Effector memory CD8-positive, alpha-beta T cell (primary cell): ENCODE data around the gene TMEM97.
A peak's percentile ranks its signal among the peaks of the same experiment; 100 is the strongest.
"Not testable (repeated sequence)": the region's sequence is repeated elsewhere in the genome, so short reads cannot be mapped to it uniquely, and the experiment has no call there.

Source experiments
- ATAC-seq: fragments of 150-1000 bp; cut with Tn5 transposase; replicated peaks from 2 replicates; pipeline ENCODE4 v1.10.0; 2021; ENCODE audit warnings: mild to moderate bottlenecking, moderate library complexity
- DNase-seq, 3 experiments: peaks; one replicate each; pipeline ENCODE4 v3.0.0; 2021
- H3K27ac Mint-ChIP-seq, 2 donors: one replicate each; pipeline ENCODE4 v1.8.0; 2022; ENCODE audit warnings: mild to moderate bottlenecking in 2 of 2, mixed read lengths in 2 of 2, moderate library complexity in 2 of 2
- H3K27me3 Mint-ChIP-seq, 2 donors: one replicate each; pipeline ENCODE4 v1.8.0; 2022; ENCODE audit warnings: mixed read lengths in 2 of 2
- H3K36me3 Mint-ChIP-seq: one replicate; pipeline ENCODE4 v1.8.0; 2022; ENCODE audit warnings: mild to moderate bottlenecking, moderate library complexity, mixed read lengths; ENCODE audit not compliant: insufficient read depth
- H3K4me1 Mint-ChIP-seq, 2 donors: one replicate each; pipeline ENCODE4 v1.8.0; 2022; ENCODE audit warnings: low read depth in 2 of 2, mixed read lengths in 2 of 2
- H3K4me3 Mint-ChIP-seq, 2 donors: one replicate each; pipeline ENCODE4 v1.8.0; 2022; ENCODE audit warnings: mild to moderate bottlenecking in 2 of 2, mixed read lengths in 2 of 2, moderate library complexity in 2 of 2
- H3K9me3 Mint-ChIP-seq, 2 donors: one replicate each; pipeline ENCODE4 v1.8.0; 2022; ENCODE audit warnings: mixed read lengths in 2 of 2

Gene TMEM97

DNA sequence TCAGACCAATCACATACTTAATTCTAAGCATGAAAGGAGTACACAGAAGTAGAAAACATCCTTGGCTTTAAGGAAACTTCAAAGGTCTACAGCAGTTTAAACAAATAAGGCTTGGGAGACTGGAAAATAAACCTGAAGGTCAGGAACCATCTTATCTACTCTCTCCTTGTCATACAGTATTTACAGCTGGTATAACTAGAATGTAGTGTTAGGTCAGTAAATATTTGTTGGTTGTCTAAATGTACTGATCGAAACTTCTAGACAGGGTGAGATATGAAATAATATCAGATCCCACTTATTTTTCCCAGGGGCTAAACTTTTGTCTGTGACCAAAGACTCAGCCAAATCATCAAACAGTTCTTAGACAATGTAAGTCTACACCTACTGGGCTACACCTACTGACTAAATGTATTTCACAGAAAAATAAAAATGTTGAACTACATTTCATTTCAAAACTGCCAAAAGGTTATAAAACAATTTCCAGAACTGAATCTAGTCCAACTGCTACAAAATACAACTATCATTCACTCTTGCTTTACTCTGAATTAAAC is 27.1 kb upstream of the TMEM97 start:
- ATAC-seq (no peak), DNase-seq (no peak)
- Mint-ChIP-seq H3K9me3 (no peaks in the 10 kb centered on the region), H3K36me3 (no peaks in the 10 kb centered on the region), H3K4me1 (no peaks in the 10 kb centered on the region), H3K27me3 (peaks cover 30 to 34% of the 10 kb centered on the region in 2 donors), H3K27ac (no peak overlapping the region), H3K4me3 (no peak overlapping the region)

DNA sequence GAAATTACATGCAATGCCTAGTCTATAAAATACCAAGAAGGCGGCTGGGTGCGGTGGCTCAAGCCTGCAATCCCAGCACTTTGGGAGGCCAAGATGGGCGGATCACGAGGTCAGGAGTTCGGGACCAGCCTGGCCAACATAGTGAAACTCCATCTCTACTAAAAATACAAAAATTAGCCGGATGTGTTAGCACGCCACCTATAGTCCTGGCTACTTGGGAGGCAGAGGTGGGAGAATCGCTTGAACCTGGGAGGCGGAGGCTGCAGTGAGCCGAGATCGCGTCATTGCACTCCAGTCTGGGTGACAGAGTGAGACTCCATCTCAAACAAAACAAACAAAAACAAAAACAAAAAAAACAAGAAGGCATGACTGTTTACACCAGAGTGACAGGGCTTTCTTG is 26.1 kb upstream of the TMEM97 start:
- H3K4me1 Mint-ChIP-seq, H3K9me3 Mint-ChIP-seq, ATAC-seq, H3K27ac Mint-ChIP-seq, H3K36me3 Mint-ChIP-seq, H3K4me3 Mint-ChIP-seq, DNase-seq: not testable (repeated sequence)
- H3K27me3 Mint-ChIP-seq: peaks cover 30 to 34% of the 10 kb centered on the region in 2 donors

DNA sequence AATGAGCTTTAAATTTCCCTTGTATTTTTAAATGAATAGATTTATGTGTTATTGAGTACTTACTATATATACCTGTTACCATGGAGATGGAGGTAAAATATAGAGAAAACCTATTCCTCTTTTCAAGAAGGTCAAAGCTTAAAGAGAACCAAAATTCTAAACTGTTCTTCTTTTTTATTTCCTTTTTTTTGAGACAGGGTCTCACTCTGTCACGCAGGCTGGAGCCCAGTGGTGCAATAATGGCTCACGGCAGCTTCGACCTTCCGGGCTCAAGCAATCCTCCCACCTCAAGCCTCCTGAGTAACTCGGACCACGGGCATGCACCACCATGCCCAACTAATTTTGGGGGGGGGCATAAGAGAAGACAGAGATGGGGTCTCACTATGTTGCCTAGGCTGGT is 25.0 kb upstream of the TMEM97 start:
- no peak for DNase-seq
- Mint-ChIP-seq H3K36me3 (no peaks in the 10 kb centered on the region), H3K4me3 (no peak overlapping the region), H3K27ac (no peak overlapping the region), H3K4me1 (no peaks in the 10 kb centered on the region), H3K9me3 (no peaks in the 10 kb centered on the region), H3K27me3 (peaks cover 30 to 34% of the 10 kb centered on the region in 2 donors)
- ATAC-seq: no peak

DNA sequence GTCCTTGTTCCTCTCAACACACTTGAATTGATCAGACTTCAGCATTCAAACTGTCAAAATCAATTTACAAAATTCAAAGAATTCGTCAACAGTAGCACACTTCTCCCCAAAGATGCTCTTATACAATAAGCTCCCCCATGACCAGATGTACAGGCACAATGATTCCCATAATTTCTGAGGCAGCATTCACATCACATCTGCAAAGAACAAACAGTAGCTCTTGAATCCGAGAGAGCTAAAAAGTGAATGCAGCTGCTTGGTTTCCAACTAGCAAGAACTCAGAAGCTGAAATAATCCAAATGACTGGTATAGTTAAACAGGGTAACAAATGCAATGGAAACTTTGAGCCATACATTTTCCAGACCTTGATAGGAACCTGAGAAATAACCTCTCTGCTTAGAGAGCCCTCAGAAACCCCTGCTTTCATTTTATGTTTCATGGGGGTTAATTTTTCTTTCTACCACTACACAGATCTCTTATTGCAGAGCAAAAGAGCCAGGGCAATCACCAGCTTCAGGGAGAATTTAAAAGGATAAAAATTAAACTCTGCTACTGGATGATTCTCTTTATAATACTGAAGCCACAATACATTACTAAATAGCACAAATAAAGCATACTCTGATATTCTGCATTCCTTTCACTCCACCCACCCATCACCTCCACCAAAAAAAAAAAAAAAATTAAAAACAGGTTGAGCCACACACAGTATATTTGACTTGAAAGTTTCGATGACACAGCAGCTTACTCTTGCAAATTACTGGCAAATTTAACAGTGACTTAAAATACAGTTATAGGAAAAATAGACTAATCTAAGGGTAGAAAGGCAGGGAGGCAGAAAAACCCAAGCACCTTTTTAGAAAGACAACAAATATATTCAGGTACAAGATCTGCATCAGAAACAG is 23.1 kb upstream of the TMEM97 start:
- Mint-ChIP-seq H3K36me3 (no peaks in the 10 kb centered on the region), H3K27ac (no peak overlapping the region), H3K27me3 (peaks cover 30 to 34% of the 10 kb centered on the region in 2 donors), H3K4me3 (no peak overlapping the region), H3K9me3 (no peaks in the 10 kb centered on the region), H3K4me1 (no peaks in the 10 kb centered on the region)
- ATAC-seq: no peak
- DNase-seq: no peak

DNA sequence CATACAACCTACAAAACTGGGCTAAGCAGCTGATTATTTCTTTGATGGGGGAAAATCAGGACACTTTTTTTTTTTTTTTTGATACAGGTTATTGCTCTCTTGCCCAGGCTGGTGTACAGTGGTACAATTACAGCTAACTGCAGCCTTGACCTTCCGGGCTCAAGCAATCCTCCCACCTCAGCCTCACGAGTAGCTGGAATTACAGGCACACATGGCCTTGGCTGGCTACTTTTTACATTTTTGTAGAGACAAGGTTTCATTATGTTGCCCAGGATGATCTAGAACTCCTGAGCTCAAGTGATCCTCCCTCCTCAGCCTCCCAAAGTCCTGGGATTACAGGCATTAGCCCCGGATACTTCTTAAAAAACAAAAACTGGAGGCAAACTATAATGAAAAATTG is 20.6 kb upstream of the TMEM97 start:
- no peaks in the 10 kb centered on the region for H3K9me3 Mint-ChIP-seq
- no peaks in the 10 kb centered on the region for H3K36me3 Mint-ChIP-seq
- H3K27me3 Mint-ChIP-seq: peaks cover 18 to 22% of the 10 kb centered on the region in 2 donors
- ATAC-seq (no peak), DNase-seq (no peak)
- no peak overlapping the region for H3K4me3 Mint-ChIP-seq
- no peak overlapping the region for H3K27ac Mint-ChIP-seq
- no peaks in the 10 kb centered on the region for H3K4me1 Mint-ChIP-seq

DNA sequence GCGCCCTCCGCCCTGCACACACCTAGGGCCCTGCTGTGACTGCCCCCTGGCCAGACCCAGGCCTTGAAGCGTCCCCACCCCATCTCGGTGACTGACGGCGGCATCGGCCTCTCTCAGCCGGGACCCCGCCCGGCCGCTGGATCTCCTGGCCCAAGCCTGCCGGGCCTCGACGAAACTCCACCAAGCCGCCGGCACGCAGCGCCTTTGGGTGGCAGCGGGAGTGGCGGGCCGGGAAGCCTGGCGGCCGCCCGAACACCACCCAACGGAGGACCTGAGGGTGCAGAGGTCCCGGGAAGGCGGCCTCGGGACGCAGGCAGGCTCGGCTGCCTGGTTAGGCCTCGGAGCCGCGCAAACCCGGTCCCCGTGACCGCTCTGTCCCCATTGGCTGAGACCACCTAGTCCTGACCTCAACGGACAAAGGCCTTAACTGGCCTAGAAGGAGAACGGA is 12.0 kb upstream of the TMEM97 start:
- Mint-ChIP-seq H3K9me3 (no peaks in the 10 kb centered on the region), H3K4me1 (no peaks in the 10 kb centered on the region), H3K36me3 (no peaks in the 10 kb centered on the region), H3K27ac (no peak overlapping the region), H3K27me3 (peaks cover 0 to 17% of the 10 kb centered on the region in 2 donors), H3K4me3 (no peak overlapping the region)
- no peak for ATAC-seq
- DNase-seq: no peak

DNA sequence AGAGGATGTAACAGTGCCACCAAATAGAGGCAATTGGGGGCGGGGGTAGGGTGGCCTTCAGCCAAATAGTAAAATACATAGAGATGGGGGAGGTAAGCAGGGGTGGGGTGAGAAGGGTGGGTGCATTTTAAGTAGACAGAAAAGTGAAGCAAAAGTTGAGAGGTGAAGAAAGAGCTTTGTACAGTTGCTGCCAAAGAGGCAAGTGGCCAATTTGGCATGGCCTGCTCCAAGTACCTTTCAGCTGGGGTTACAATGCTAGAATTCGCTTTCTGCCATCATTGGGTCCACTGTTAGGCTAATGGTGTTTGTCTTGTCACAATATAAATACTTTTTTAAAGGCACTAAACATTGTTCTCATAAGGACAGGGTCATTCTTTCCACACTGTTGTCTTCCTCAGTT is 5.2 kb upstream of the TMEM97 start:
- ATAC-seq (no peak), DNase-seq (no peak)
- Mint-ChIP-seq H3K4me1 (peaks cover 9% of the 10 kb centered on the region in 2 donors), H3K9me3 (no peaks in the 10 kb centered on the region), H3K4me3 (no peak overlapping the region), H3K27me3 (no peaks in the 10 kb centered on the region), H3K27ac (no peak overlapping the region), H3K36me3 (peaks cover 8% of the 10 kb centered on the region)

DNA sequence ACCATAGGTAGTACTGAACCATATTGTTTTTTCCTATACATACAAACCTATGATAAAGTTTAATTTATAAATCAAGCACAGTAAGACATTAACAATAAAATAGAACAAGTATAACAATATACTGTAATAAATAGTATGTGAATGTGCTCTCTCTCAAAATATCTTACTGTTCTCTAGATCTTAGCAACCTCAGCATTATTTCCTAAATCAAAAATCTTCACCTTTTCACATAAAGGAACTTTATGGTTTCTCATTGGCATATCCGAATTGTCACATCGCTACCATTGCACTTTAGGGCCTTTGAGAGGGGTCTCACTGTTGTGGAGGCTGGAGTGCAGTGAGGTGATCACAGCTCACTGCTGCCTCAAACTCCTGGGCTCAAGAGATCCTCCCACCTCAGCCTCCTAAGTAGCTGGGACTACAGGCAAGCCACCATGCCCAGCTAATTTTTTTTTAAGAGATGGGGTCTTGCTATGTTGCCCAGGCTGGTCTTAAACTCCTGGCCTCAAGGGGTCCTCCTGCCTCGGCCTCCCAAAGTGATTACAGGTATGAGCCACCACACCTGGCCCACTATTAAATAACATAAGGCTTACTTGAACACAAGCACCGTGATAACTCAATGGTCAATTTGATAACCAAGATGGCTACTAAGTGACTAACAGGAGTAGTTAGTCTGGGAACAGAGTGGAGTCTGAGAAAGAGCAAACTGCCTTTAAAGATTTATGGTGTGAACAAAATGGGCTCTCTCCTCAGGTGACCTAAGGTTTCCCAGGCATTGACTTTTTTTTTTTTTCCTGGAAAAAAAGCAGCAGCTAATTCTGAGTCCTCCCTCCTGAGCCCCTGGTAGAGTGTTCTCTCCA is 2.9 kb upstream of the TMEM97 start:
- peaks cover 15% of the 10 kb centered on the region for H3K36me3 Mint-ChIP-seq
- peak overlapping the region in 1 of 2 donors; percentile 29 for H3K4me3 Mint-ChIP-seq
- DNase-seq (no peak), ATAC-seq (no peak)
- H3K27ac Mint-ChIP-seq: no peak overlapping the region
- H3K9me3 Mint-ChIP-seq: no peaks in the 10 kb centered on the region
- H3K4me1 Mint-ChIP-seq: peaks cover 14 to 18% of the 10 kb centered on the region in 2 donors
- H3K27me3 Mint-ChIP-seq: no peaks in the 10 kb centered on the region

DNA sequence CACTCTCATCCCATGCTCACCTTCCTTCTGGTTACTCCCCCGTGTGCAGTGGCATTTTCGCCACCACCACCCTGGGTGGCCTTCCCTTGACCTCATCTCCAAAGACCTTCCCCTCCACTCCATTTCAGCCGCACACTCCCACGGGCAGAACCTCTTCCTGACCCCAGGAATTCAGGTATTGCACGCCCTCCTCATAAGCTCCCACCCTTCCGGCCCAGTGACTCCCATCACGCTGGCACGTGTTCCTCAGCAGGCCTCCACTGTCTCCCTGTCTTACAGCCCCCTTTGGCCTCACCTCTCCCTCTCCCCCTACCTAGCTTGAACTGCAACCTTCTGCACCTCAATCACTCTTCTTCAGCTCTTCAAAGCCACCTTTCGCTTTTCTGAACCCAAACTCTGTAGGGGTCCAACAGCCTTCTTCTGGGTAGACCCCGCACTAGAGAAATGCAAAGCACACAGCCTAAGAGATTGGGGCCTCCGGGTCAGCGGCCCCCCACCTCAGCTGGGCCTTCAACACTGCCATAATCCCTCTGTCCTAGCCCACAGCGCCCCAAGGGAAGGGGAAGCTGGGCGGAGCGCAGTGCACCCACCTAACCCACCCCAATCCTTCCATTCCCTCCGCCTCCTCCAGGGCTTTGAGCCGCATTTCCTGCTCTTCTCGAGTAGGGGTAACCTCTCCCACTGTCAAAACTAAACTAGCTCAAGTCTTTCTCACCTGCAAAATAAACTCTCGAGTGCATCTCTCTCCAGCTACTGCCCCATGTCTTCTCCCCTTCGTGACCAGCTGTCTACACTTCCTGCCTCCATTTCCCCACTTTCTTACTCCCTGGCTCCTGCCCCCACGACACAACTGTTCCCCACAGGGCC is 1.7 kb upstream of the TMEM97 start:
- no peaks in the 10 kb centered on the region for H3K27me3 Mint-ChIP-seq
- no peak for ATAC-seq
- no peak for DNase-seq
- no peak overlapping the region for H3K27ac Mint-ChIP-seq
- H3K9me3 Mint-ChIP-seq: no peaks in the 10 kb centered on the region
- H3K4me3 Mint-ChIP-seq: peak overlapping the region; percentile 3 to 90
- peaks cover 15% of the 10 kb centered on the region for H3K36me3 Mint-ChIP-seq
- H3K4me1 Mint-ChIP-seq: peaks cover 14 to 18% of the 10 kb centered on the region in 2 donors

DNA sequence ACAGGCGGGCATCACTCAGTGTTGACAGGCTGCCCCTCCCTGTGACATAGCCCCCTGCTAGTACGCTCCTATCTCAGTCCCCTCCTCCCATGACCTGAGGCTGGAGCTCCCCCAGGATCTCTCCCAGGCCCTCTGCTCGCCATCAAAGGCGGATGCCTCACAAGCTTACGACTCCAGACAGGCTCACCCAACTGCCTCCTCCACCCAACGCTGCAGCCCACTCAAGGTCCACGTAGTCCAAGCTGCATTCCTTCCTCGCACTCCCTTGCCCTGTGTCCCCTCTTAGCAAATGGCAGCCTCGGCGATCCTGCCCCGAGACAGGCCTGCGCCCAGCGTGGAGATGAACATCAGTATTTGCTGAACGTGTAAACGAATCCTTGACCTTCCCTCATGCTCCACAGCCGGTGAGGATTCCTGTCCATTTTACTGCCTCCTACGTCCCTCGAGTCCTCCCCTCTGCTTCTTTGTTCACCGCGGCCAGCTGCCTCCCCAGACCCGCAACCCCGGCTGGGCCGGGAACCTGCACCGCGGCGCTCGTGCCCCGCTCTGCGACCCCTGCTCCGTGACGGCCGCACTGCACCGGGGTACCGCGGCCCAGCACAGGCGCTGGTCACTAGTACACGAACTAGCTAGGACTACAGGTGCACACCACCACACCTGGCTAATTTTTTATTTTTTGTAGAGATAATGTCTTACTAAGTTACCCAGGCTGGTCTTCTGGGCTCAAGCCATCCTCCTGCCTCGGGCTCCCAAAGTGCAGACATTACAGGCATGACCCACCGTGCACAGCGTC is 838 bp upstream of the TMEM97 start:
- H3K9me3 Mint-ChIP-seq: no peaks in the 10 kb centered on the region
- H3K4me1 Mint-ChIP-seq: peaks cover 14 to 18% of the 10 kb centered on the region in 2 donors
- H3K27me3 Mint-ChIP-seq: no peaks in the 10 kb centered on the region
- DNase-seq: no peak
- peak overlapping the region; percentile 44 to 54 for H3K27ac Mint-ChIP-seq
- peaks cover 15% of the 10 kb centered on the region for H3K36me3 Mint-ChIP-seq
- ATAC-seq: no peak
- H3K4me3 Mint-ChIP-seq: peak overlapping the region; percentile 87 to 90

DNA sequence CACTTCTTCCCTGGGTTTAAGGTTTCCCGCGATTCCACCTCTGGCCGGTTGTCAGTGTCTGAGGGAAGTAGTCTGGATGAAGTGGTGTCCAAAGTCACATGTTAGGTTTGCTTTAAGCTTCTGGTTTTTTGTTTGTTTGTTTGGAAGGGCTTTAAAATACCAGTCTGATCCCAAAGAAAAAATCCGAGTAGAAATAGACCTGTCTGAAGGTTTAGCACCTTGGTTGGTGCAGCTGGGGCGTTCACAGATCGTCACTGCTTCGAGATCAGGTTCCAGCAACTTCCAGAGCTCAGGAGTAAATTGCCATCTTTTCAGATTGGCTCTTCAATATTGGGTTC is 567 bp downstream of the TMEM97 start:
- Mint-ChIP-seq H3K27me3 (no peaks in the 10 kb centered on the region), H3K27ac (peak overlapping the region; percentile 44 to 54)

More for the DNA sequence above, 567 bp downstream of the TMEM97 start:
- H3K4me1 Mint-ChIP-seq: peaks cover 14 to 18% of the 10 kb centered on the region in 2 donors
- ATAC-seq: no peak
- H3K36me3 Mint-ChIP-seq: peaks cover 15% of the 10 kb centered on the region
- DNase-seq: no peak
- no peaks in the 10 kb centered on the region for H3K9me3 Mint-ChIP-seq
- peak overlapping the region; percentile 87 to 90 for H3K4me3 Mint-ChIP-seq
